H4 (cell line): ENCODE data around the gene MINAR2. TPM values are rescaled to one million over a fixed set of nuclear protein-coding genes. Genes with fewer than 3 reads are reported as not detected.

Experiments
- DNase-seq: peaks from one replicate; pipeline ENCODE4 v3.0.0-alpha.2; 2015; ENCODE audit warnings: low spot score
- total RNA-seq: library from RNA; depleted of rRNA; stranded (reverse); fragments of >200 nt; shearing (Covaris generic); gene quantifications from 2 replicates; pipeline ENCODE4 v1.2.3, GENCODE V29; 2014; rRNA removed

Gene MINAR2
- total RNA-seq, result 0.21 TPM in 1 of 2 replicates, not detected in the other

DNA sequence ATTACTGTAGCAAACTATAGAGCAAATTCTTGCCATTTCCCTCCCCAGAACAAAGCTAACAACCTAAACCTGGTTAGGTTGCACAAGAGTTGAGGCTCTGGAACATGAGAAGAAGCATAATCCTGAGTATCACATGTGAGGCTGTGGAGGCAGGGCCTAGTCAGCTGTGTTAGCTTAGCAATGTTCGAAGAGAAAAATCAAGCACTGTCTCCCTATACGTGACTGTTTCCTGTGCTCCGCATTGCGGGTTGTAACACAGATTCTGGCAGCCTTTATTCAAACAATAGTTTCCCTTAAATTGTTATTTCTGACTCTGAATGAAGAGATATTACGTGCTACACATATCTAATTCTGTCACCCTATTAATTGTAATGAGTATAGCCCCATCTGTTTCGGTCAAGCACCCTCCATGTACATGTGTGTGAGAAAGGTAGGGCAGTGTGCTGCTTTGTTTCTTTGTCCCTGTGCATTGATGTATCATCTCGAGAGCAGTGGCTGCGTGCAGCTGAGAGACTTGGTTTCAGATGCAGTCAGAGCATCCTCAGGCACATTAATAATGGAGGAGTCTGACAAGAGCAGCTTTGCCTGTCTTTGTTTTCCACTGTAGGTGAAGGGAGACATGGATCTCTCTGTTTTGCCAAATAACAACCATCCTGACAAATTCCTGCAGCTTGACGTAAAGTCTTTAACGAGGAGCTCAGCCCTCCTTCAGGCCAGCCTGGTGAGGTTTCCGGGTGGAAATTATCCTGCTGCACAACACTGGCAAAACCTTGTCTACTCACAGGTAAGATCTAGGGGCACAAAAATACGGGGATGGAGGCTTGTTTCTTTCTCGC, at the start of gene MINAR2:
TSS of gene MINAR2 (plus strand) at position 523 of the 836 bp plus-strand sequence. CDS start at position 620, 97 bp downstream.
- DNase-seq, result no peak

DNA sequence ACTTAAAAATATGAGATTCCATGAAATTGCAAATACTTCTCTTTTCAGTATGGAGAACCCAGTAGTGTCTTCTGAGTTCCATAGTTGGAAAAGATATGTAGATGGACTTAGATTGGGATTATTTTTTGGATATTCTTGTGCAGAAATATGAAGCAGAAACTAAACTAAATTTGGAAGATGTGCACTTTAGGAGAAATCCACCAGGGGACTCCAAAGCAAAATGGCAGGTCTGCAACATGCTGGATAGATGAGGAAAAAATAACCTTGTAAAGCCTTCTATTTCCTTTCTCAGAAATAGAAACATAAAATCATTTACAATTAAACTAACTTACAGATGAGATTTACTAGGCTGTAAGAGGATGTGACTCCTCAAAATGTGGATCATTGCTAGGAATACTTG, 49.2 kb upstream of the MINAR2 start:
- no peak for DNase-seq

GRCh38 chr5:129716235-129716634, 31.7 kb upstream of the MINAR2 start:
- no peak for DNase-seq

- no peak for DNase-seq
Observed at GRCh38 chr5:129716651-129717050, 31.2 kb upstream of the MINAR2 start.

GRCh38 chr5:129717751-129718310, 30.1 kb upstream of the MINAR2 start:
- no peak for DNase-seq

- DNase-seq, result no peak
Observed at GRCh38 chr5:129718471-129719090, 29.3 kb upstream of the MINAR2 start.

DNA sequence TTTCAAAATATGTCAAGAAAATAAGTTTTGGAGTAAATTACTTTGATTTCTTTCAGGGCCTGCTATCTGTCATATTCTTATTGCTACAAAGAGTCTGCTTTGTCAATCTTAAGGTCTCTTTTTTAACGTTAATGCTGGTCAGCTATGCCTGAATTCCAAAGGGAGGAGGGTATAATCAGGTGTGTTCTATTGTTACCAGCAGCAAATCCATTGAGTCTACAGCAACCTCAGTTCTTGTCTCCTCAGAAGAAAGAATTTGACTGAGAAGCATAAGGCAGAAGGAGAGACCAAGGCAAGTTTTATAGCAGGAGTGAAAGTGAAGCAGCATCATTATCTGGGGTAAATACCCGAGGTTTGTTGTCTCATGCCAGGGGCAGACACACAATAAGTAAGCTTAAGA, 23.7 kb upstream of the MINAR2 start:
- DNase-seq, result no peak

DNA sequence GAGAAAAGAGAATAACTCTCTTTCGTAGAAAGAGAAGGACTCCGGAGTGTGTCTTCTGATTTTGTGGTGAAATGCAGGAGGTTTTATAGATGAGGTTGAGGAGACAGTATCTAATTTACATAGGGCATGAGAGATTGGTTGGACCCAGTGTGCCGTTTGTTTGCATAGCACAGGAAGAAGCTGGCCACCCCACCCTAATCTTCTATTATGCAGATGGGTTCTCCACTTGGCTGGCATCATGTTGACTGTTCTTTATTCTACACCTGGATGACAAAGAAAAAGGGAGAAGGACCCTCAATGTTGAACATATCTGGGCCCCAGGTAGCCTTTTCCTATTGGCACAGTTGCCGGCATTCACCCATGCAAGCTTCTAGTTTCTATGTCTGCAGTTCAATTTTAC, 23.2 kb upstream of the MINAR2 start:
- no peak for DNase-seq

GRCh38 chr5:129739773-129740172, 8.1 kb upstream of the MINAR2 start:
- no peak for DNase-seq

DNA sequence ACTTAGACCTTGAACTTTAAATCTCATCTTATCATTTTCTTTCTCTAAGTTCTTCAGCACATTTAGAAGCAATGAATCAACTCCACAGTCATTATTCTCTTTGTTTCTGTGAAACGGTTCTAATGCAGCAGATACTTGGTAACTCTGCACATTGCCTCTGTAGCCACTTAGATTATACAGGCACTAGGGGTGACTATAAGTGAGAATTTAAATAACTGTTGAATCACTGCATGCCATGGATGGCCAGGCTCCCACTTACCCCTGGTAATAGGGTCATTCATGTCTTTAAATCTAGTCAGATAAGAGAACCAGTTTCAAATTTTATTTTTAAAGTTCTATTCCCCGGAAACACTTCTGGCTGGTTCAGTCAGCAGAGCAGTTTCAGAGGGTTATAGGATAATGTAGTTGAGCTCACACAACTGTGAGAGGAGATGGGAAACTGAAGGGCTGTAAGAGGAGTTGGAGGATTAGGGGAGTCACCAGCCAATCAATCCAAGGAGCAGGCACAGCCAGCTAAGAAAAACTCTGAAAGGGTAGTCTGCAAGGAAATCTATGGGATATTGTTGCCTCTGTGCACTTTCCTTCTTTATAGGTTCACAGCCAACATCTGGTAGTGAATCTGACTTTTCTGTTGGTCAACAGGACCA, 4.2 kb upstream of the MINAR2 start:
- DNase-seq, result no peak

GRCh38 chr5:129745997-129746396, 1.9 kb upstream of the MINAR2 start:
- DNase-seq, result no peak

GRCh38 chr5:129746876-129747275, 1.0 kb upstream of the MINAR2 start:
- no peak for DNase-seq

DNA sequence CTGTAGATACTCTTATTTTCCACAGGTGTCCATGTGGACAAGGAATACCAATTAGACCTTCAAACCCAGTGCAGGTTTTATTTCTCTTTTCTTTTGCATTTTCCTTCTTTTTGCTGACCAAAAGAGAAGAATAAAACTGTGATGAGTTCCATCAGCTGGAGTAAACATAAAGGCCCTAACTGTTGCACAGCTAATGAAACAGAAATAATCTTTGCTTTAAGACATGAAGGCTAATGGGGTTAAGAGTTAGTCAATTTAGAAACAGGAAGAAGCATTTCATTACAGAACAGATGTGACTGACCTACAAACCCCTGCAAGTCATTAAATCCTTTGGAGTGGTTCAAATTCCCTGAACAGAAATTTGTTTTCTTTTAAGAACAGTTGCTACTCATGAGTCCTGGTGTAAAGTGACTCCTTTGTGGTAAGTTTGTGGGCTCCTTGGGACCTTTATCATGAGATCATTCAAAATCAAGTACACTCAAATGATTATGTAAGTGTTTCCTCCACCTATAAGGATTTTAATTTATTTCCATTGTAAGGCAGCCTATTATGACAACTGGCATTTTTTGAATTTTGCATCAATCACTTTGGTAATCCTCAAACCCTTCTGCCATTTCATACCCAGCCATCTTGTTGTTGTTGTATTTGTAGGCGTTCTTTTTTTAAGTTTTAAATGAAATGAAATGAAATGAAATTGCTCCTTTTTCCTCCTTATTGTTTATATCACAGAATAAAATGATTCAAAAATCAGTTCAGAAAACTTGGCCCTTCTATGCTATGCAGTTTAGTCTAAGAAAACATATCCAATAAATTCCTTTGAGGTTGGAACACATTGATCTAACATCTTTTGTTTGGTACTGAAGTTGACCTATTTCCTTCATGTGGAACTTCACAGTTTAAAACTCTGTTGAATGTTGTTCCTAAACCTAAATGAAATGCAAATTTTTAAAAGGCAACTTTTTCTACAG, 1.3 kb downstream of the MINAR2 start:
- DNase-seq, result peak; percentile 52

- no peak for DNase-seq
Observed at GRCh38 chr5:129760636-129761325, 12.9 kb downstream of the MINAR2 start.

GRCh38 chr5:129763651-129764050, 15.8 kb downstream of the MINAR2 start:
- no peak for DNase-seq

GRCh38 chr5:129766798-129767197, 18.9 kb downstream of the MINAR2 start:
- no peak for DNase-seq

GRCh38 chr5:129767927-129768380, 20.1 kb downstream of the MINAR2 start:
- DNase-seq, result peak; percentile 93

DNA sequence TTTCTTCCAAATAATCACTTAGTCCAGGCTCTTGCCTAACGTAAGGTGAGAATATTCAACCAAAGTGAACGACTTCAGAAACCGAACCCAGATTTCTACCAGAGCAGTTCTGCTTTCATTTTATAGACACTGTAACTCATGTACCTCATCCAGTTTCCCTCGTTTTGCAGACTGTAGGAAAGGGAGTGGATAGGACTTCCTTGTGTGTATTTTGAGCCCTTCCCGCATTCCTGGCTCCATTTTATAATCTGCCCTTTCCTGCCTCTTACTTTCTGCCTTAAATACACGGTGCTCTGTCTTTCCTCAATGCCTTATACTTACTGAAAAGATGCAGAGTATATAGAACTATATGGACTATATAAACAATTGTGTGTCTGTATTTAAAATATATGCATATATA, 20.8 kb downstream of the MINAR2 start:
- DNase-seq, result no peak

DNA sequence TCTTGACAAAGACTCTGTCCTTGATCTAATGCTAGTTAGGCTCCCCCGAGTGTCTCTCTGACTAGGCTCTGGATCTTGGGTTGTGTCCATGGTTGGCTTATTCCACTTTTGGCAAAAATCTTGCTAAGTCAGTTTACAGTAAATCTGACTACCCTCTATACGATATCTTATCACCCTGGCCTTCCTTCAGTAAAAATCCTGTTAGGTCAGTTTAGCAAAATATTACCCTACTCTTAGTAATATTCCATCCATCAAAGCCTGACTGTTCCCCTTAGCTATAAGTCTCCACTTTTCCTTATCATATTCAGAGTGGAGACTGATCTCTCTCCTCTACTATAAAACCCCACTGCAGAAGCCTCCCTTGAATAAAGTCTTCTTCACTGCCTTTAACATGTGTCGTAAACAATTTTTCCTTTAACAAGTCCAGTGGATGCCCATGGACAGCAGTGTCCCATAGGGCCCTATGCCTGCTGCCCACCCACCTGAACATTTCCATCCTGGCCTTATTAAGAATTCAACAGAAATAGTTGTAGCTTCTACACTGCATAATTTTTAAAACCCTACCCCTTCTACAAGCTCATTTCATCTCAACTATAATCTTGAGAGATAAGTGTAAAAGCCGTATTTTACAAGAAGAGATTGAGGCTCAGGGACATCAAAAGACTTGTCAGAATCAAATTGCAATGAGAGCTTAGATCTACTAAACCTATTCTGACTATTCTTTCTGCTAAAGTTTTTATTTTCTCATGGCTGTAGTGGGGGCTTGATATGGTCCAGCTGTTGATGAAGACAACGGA, 22.3 kb downstream of the MINAR2 start:
- DNase-seq, result no peak
